ENCODE results near the gene EXOC4. TPM values are rescaled to one million over a fixed set of nuclear protein-coding genes. Genes with fewer than 3 reads are reported as not detected.

The EXOC4 gene
- total and polyA plus RNA-seq, 2 of the 8 experiments (the other 6 are each of a cell fraction or from before 2014, with no cell fraction given) = 27.0 to 67.3 TPM

DNA sequence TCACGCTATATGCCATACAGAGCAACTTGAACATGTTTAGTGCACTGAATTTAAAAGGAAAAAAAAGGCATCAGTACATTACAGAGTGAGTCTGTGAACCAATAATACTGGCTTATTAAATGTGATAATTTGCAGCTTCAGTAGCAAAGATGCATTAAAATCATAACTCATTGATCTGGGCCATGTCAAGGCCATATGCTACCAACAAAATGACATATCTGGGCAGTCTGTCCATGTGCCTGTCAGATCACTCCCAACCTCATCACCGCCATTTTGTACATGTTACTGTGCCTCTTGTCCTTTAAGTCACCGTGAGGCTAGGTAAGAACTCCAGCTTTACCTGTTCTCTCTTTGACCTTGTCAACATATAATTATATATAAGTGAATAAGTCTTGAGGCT, 566.8 kb downstream of the EXOC4 start (continued):
- no peak for TF ChIP-seq BCL11A (IDR thresholded peaks at IDR 0.05; ENCODE audit: low read depth in 2 of 2, low read length in 2 of 2)
- TF ChIP-seq EGR1 (IDR thresholded peaks at IDR 0.05; ENCODE audit: borderline replicate concordance, low read depth, low read length) = no peak
- TF ChIP-seq POLR2AphosphoS5 (IDR thresholded peaks at IDR 0.05; ENCODE audit: low read depth, low read length) = no peak
- TF ChIP-seq TAF1 (IDR thresholded peaks at IDR 0.05; ENCODE audit: low read depth, low read length) = no peak
